Activated CD4-positive, CD25-positive, alpha-beta regulatory T cell treated with anti-CD3 and anti-CD28 coated beads, Interleukin-2, amount 50 U/mL, for 16 hours (primary cell): ENCODE results near the gene VSIG4.

Experiments used
- DNase-seq: peaks from one replicate; pipeline ENCODE4 v3.0.0-alpha.2; 2020; ENCODE audit warnings: low read depth, low spot score

The VSIG4 gene

DNA sequence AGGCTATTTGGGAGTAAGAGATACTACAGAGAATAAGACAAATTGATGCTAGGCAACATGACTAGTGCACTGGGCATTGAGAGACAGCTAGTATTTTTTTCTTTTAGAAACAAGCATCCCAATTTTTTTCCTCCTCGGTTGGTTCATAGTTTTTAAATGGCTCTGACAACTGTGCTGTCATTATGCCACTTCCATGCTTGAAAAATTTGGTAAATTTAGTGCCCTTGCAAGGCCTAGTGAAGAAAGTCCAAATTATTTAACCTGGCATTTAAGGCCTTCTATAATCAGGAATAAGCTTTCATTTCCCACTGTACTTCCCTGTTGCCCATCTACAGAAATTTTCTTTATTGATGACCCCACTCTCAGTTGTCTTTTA, 15.8 kb downstream of the VSIG4 start:
- no peak for DNase-seq

DNA sequence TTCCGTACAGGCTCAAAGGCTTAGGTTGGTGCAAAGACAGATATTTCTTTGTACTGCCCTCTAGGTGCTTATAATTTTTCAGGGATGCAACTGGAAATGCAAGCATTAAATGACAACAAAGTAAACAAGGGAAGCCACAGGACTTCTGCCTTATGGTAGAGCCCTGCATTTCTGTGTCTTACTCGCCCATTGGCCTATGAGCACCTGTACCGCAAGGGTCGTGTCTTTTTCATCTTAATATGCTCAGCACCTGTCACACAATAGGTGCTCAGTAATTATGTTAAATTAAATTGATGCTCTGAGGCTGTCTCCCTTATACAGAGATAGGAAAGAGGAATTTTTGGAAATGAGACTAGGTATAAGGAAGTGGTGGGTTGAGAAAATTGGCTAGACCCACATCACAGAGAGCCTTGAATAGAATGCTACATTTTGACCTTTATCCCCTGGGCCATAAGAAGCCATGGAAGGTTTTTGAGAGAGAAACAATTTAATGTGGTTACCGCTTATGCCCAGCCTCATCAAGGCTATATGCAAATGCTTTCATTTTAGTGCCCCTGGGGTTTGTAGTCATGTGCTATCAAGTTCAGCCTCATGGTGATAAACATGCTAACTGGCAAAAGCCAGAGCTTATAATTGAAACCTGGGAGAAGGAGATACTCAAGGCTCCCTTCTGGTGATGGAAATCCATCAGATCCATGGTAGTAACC, 16.3 kb downstream of the VSIG4 start:
- no peak for DNase-seq

DNA sequence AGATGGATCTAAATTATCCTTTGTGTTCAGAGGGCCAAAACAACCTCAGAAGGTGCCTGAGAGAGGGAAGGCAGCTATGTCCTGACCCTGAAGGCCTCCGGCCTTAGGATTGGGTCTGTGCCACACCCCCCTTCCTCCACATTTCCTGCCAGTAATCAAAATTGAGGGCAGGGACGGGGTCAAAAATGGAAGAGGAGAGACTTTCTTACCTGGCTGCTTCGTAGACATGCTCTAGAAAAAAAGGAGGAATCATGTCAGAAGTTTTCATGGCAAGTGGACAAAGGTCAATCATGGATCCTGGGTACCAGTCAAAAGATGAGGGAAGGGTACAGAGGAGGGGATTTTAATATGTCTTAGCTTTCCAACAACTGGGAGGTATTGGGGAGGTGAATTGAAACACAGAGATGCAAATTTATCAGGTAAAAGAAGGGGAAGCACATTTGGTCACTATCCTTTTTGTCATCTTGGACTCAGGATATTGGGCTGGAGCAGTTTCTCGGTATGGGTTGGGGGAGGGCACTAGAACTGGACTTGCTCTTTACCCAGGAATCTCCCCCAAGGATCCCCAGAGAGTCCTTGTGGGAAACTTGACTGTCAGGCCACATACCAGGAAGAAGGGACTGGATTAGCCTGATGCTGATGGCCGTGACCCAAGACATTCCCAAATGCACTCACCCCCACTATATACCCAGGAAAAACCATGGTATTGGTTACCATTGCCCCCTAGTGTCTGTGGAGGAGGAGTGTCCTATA, 17.1 kb downstream of the VSIG4 start:
- no peak for DNase-seq

DNA sequence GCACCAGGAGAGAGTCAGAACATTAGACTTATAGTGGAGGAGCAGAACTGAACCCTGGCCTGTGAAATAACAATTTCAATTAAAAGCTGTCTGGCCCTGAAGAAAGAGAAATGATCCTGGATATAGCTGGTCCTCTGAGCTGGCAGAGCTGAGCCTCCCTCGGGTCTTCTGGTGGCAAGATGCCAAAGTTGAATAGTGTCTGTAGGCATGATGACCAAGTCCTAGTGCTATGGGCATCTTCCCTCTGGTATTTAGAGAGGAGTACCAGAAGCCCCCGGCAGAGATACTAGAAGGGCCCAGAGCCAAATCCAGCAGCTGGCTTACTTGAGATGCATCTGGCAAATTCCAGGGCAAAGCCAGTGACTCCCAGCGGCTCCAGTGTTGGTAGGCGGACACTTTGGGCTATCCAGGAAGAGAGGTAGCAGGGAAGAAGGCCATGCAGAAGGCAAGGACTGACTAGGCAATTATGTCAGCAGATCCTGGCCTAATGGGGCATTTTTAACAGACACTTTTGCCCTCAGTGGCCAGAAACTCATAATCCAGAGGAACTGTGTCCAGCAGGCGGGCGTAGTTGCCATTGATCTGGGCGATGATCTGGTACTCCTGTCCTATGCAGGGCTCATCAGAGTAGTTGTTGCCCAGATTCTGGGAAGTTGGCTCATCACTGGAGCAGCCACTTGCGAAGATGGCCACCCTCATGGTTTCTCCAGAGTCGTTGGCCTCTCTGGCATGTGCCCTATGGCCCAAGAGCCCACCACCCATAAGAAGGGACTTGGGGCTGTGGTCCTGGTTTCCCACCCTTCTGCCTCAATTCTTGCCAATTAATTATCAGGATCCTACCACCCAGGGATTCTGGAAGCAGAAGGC, 17.9 kb downstream of the VSIG4 start:
- no peak for DNase-seq

DNA sequence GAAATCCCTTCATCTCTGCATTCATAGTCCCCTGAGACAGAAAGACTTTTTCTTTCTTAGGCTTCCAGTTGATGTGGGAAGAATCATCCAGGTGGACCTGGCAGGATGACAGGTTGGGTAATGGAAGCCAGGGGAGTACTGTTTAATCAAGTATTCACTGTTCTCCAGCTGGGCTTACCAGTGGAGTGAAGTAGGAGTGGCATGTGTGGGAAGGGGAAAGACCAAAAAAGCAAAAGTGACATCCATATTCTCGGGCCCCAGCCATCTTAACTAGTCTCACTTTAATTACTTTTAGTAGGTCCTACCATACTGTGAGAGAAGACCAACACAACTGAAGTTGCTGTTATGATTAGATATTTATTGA, 18.5 kb downstream of the VSIG4 start:
- no peak for DNase-seq

DNA sequence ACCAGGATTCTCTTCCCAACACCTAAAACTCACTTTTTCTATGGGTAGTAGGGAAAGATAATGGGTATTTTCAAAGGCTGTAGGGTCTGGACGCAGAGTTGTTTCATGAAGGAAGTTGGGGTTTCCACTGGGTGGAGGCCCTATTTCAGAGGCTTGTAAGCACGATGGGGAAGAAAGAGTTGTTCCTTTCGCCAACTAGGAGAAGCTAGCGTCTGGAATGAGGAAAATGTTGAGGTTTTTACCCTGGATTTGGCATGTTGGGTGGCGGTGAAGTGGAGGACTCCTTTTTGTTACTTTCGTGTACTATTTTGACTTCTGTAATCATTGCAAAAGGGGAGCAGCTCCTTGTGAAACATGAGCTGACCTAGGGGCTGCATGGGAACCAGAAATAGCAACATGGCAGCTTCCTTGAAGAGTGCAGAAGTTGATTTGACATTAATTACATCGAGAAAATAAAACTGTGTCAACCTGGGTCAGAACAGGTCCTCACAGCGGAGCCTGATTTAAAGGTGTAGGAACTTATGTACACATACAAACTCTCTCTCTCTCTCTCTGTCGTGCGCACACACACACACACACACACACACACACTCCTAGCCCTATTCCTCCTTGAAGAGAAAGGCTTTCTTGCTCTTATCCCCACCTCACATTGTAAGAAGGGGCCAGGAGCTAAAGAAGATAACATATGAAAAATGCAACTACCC, 19.1 kb downstream of the VSIG4 start:
- DNase-seq: no peak

DNA sequence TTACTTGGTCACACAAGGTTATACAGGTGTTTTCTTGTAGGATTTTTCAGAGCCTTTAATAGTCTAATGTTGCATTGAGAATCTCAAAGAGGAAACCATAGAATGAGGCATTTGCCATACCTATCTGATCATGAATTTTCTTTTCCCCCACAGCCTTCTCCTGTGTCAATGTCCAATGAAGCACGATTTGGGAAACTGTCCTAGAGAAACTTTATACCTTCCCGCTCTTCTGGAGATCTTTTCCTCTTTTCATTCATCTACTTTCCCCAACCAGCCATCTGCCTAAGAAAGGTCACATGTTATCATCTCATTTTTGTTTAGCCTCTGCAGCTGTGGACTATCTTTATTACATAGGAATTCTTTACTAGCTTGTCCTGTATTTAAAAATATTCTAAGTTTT, 19.9 kb downstream of the VSIG4 start:
- no peak for DNase-seq

DNA sequence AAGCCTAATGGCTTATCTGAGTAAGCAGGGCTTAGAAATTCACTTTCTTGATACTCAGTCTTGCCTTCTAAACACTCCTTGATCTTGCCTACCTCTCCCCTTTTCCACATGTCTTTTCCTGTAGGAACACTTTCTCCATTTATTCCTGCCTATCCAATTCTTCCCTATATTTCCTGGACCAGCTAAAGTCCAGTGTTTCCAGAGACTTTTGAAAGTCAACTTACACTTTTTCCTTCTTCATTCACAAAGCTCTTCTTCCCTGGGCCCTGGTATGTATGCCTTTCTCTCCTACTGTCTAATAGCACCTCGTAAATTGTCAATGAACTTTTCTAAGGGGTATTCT, 20.6 kb downstream of the VSIG4 start:
- DNase-seq: no peak

DNA sequence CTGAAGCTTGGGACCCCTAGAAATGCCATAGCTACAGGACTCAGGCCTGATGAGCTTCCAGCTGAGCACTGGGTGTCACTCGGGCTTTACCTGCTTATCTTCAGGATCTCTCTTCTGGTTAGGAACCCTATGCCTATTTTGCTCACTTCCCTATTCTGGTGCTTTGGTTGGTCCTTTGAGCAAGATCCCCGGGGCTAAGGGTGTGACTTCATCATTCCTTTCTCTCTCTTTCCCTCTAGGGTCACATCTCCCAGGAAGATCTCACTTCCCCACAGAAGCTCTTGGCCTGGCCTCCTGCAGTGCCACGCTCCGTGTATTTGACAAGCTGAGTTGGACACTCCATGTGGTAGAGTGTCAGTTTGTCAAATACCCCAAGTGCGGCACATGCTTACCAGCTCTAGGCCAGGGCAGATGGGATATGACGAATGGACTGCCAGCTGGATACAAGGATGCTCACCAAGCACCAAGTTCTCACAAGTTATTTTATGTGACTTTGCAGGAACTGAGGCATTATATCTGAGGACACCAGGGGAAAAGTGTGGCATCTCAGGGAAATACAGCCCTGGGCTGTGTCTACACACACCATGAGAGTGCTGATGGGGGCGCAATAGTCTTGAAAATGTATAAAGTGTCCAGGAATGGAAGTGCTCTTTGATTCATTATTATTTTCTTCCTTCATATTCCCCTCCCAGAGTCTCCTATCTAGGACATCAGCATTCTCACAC, 21.1 kb downstream of the VSIG4 start:
- no peak for DNase-seq

DNA sequence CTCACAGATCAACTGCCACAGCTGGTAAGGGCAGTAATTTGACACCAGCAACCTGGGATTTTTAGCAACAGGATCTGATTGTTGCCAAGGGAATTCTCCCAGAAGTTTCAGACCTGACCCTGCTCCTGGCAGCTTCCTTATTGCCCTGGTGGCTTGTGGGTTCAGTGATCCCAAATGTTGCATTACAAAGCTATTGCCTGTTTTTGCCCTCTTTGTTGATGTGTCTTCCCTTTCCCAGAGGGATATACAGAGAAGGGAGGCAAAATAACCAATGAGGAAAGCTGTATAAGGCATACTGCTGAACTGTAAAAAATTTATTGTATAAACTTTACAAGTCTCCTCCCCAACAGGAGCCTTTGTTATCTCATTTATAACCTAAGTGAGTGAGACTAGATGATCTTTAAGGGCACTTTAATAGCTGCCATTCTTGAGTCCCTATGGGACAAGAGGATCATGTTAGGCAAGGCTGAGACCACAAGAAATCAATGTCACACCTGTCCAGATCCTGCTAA, 22.2 kb downstream of the VSIG4 start:
- no peak for DNase-seq

DNA sequence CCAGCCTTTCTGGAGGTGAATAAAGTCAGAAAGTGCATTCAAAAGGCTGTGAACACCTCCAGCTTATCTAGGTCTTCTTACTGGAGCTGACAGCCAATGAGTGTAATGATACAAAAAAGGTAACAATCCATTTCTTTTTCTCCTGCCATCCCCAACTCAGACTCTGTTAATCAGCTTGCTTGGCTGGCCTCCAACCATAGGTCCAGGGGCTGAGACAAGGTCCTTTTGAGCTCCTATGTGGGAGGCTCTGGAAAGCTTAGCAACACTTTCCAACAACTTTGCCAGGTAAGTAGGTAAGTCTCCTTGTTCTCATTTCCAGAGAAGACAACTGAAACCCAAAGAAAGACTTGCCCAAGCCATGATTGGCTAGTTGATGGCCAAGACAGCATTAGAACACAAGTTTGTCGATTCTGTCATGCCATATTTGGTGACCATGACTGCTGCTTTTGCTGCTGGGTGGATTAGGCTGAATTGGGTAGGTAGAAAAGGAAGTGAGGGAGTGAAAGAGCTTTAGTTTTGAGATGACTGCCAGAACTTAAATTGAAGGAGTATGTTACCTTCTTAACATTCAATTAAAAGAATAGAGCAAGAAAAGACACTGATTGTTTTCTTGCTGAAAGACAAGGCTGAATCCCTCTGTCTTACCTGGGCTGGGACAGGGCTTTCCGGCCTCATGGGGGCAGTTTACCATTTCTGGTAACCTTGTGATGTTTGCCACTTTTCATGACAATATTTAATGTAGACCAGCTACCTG, 22.8 kb downstream of the VSIG4 start:
- DNase-seq: no peak

DNA sequence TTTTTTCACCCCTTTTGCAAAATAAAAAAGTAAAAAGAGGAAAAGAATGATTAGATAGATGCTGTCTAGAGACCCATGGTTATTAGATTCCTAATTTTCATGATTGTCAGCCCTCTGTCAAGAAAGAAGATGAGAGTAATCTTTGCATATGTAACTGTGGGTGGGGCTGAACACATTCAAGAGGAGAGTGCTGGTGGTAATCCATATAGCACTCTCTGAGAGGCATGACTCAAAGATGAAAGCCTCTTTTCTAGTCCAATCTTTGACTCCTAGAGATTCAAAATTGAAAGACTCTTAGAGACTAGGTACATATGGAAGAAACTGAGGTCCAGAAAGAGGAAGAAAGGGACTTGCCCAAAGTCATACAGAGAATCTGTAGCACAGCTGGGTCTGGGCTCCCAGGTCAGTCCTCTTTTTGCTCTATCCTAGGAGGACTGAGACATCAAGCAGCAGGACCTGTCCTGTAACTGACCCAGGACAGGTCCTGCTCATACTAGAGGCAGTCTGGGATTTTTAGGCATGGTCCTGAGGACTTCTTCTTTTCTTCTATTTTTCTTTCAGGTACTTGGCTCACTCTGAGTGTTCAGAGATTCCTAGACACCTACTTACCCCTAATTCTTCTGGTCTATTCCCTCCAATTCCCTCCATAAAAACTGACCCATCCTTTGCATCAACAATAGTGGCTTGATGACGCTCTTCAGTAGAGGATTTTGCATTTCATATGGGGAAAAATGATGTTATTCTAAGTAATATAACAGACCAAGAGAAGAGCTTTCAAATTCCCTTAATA, 23.8 kb downstream of the VSIG4 start:
- no peak for DNase-seq

DNA sequence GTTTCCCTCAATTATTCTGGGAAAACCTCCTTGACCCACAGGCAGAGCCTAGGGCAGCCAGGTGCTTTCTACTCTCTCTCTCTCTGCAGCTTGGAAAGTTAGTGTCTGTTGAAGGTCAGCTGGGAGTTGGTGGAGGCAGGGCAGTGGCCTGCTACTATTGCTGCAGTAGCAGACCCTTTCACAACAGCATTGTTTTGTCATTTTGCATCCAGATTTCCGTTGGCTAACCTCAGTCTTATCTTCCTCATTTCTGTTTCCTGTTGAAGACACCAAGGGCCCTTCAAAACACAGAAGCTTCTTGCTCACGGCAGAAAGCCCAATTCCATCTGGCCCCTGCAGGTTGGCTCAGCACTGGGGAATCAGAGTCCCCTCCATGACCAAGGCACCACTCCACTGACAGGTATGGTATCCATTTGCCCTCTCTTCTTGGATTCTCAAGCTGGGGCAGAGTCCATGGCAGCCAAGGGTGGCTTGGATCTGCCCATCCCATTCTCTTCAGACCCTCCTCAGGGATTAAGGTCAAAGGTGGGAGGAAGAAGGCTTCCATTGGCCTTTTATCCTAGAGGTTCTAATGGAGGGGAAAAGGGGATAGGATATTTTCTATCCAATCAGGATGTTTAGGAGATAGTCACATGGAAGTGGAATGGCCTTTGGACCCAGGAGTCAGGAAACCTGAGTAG, 24.6 kb downstream of the VSIG4 start:
- no peak for DNase-seq

DNA sequence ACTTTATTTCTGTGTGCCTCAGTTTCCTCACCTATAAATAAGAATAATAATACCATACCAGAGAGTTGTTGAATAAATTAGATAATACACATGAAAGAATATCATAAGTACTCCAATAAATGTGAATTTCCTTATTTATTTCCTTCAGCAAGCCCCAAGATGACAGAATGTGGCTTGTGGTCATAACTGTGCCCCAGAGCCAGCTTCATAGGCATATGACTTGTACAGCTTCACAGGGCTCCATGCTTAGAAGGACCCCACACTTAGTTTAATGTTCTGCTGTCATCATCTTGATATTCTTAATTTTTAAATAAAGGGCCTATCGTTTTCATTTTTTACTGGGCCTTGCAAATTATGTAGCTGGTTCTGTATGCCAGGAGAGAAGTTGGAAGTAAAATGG, 25.3 kb downstream of the VSIG4 start:
- no peak for DNase-seq

DNA sequence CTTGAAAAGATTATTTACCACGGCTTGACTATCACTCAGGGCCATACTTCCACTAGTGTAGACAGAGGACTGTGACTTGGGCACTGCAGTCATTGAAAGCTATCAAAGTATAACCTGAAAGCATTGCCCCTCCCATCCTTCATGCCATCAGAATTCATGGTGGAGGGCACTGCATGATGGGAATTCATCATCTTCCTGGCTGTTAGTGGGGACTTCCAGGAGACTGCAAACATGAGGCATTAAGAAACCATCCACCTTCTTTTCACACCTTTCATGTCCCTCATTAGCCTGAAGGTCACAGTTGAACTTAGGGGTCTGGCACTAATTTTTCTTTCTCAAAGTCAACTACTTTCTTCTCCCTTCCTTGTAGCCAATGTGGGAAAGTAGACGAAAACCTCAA, 25.8 kb downstream of the VSIG4 start:
- no peak for DNase-seq

DNA sequence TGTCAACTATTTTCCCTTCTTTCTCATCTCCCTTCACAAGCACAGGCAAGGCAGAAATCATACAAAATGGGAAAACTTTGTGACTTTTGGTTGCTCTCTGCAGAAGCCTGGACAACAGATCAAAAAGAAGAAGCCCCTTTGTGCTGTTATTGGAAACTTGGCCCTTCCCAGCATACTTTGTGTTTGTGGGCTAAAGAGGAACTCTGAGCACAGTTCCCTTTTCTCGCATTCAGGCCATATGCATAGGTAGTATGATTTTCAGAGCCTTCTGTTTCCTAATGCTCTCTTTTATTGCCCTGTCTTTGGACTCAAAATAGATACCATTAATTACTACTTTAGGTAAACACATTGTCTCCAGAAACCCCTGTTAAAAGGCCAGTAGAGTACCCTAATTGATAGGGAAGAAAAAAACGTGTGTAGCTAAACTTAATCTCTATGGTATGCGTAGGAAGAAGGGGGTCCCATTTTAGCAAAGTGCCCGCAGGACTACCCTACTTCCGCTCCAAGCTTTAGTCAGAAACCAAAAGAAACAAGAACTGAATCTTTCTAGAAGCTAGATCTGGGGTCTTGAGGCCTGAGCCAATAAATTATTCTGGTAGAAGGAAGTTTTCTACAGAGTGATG, 26.6 kb downstream of the VSIG4 start:
- DNase-seq: no peak

DNA sequence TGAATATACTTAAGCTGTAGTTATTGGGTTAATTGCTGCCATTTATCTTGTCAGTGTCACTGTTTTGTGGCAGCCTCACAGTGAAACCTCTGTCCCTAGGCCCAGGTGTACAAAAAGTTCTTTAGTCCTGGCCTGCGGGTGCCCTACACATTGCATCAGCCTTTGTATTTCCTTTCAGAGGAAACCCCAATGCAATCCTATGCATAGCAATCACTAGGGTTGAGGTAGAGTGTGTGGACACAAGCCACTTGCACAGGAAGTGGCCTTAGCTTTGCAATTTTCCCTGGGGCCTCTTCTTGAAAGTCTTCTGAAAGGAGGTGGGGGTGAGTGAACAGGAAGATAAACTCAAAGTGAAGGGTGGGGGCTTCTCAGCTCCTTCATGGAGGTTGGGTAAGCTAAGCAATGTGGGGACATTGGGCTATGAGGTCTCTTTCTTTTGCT, 27.8 kb downstream of the VSIG4 start:
- DNase-seq: no peak

DNA sequence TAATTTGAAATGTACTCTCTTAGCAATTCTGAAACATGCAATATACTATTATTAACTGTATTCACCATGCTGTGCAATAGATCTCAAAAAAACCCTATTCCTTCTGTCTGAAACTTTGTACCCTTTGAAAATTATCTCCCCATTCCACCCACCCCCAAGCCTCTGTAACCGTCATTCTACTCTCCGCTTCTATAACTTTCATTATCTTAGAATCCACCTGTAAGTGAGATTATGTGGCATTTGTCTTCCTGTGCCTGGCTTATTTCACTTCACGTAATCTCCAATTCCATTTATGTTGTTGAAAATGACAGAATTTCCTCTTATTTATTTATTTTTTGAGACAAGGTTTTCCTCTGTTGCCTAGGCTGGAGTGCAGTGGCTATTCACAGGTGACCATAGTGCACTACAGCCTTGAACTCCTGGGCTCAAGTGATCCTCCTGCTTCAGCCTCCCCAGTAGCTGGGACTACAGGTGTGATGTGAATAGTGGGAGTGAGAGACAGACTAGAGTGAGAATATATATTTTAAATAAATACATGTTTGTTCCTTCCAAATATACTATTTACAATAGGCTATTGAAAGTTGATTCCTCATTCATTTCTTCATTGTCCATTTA, 30.5 kb downstream of the VSIG4 start:
- DNase-seq: no peak
